ENCODE data around the gene ARHGAP24. TPM values are rescaled to one million over a fixed set of nuclear protein-coding genes. Genes with fewer than 3 reads are reported as not detected.
"Not testable (repeated sequence)": the region's sequence is repeated elsewhere in the genome, so short reads cannot be mapped to it uniquely, and the experiment has no call there.

The ARHGAP24 gene
- total RNA-seq, 6 experiments from 2014 or later, result 4.0 to 7.3 (median 6.1) TPM

GRCh38 chr4:85837439-85837733 is 362.4 kb downstream of the ARHGAP24 start:
- Histone ChIP-seq H3K9me3 (no peaks in the 10 kb centered on the region), H3K27me3 (no peaks in the 10 kb centered on the region), H3K4me1 (no peaks in the 10 kb centered on the region), H3K4me3 (no peak overlapping the region), H3K36me3 (no peaks in the 10 kb centered on the region), H3K27ac (no peak overlapping the region)
- 60% methylated on average over 4 of the region's 4 CpGs for WGBS (ENCODE audit: insufficient coverage, low coverage, low lambda C conversion rate, missing lambda C conversion rate)
- no peak for ATAC-seq
- intact Hi-C loops (cut with DNase I), result no loop called here
- DNase-seq, result no peak
- no peak for TF ChIP-seq CTCF (IDR thresholded peaks at IDR 0.05)
- no peak for TF ChIP-seq POLR2A (IDR thresholded peaks at IDR 0.05)

GRCh38 chr4:85839981-85840451 is 365.1 kb downstream of the ARHGAP24 start:
- H3K36me3 ChIP-seq; H3K9me3 ChIP-seq; H3K4me3 ChIP-seq; DNase-seq; H3K27ac ChIP-seq; ATAC-seq; intact Hi-C loops (cut with DNase I); H3K27me3 ChIP-seq; H3K4me1 ChIP-seq: not testable (repeated sequence)
- WGBS (ENCODE audit: insufficient coverage, low coverage, low lambda C conversion rate, missing lambda C conversion rate), result 73% methylated on average over 2 of the region's 3 CpGs

GRCh38 chr4:85842540-85842939 is 367.6 kb downstream of the ARHGAP24 start:
- H3K27me3 ChIP-seq, result no peaks in the 10 kb centered on the region
- no peaks in the 10 kb centered on the region for H3K9me3 ChIP-seq
- H3K36me3 ChIP-seq, result no peaks in the 10 kb centered on the region
- 47% methylated on average over 7 of the region's 7 CpGs for WGBS (ENCODE audit: insufficient coverage, low coverage, low lambda C conversion rate, missing lambda C conversion rate)
- DNase-seq (no peak), ATAC-seq (peak in 3 of 4 donors; percentile 15 to 64 (median 45))
- H3K4me1 ChIP-seq, result no peaks in the 10 kb centered on the region
- intact Hi-C loops (cut with DNase I), result no loop called here
- no peak for TF ChIP-seq CTCF (IDR thresholded peaks at IDR 0.05)
- TF ChIP-seq POLR2A (IDR thresholded peaks at IDR 0.05), result no peak
- no peak overlapping the region for H3K27ac ChIP-seq
- no peak overlapping the region for H3K4me3 ChIP-seq

- H3K27me3 ChIP-seq; H3K9me3 ChIP-seq; H3K36me3 ChIP-seq; ATAC-seq; H3K4me3 ChIP-seq; H3K4me1 ChIP-seq; intact Hi-C loops (cut with DNase I); H3K27ac ChIP-seq; DNase-seq: not testable (repeated sequence)
- 81% methylated on average over 5 of the region's 6 CpGs for WGBS (ENCODE audit: insufficient coverage, low coverage, low lambda C conversion rate, missing lambda C conversion rate)
Measured at GRCh38 chr4:85853740-85854139, 378.8 kb downstream of the ARHGAP24 start.

- no peak for ATAC-seq
- H3K9me3 ChIP-seq, result no peaks in the 10 kb centered on the region
- WGBS (ENCODE audit: insufficient coverage, low coverage, low lambda C conversion rate, missing lambda C conversion rate), result 53% methylated on average over 2 of the region's 2 CpGs
Measured at GRCh38 chr4:85854546-85854945, 379.6 kb downstream of the ARHGAP24 start.

More at GRCh38 chr4:85854546-85854945, 379.6 kb downstream of the ARHGAP24 start:
- TF ChIP-seq POLR2A (IDR thresholded peaks at IDR 0.05) (no peak), CTCF (IDR thresholded peaks at IDR 0.05) (no peak)
- intact Hi-C loops (cut with DNase I), result no loop called here
- Histone ChIP-seq H3K27ac (no peak overlapping the region), H3K4me3 (no peak overlapping the region), H3K36me3 (no peaks in the 10 kb centered on the region), H3K4me1 (no peaks in the 10 kb centered on the region), H3K27me3 (no peaks in the 10 kb centered on the region)
- no peak for DNase-seq

All from right lobe of liver (tissue), 6 donors.